ENCODE data around the gene APC2. TPM values are rescaled to one million over a fixed set of nuclear protein-coding genes. Genes with fewer than 3 reads are reported as not detected.
"Not testable (repeated sequence)": the region's sequence is repeated elsewhere in the genome, so short reads cannot be mapped to it uniquely, and the experiment has no call there.

Gene APC2
- total RNA-seq, 1 experiment from 2014 or later = 0.53 TPM

DNA sequence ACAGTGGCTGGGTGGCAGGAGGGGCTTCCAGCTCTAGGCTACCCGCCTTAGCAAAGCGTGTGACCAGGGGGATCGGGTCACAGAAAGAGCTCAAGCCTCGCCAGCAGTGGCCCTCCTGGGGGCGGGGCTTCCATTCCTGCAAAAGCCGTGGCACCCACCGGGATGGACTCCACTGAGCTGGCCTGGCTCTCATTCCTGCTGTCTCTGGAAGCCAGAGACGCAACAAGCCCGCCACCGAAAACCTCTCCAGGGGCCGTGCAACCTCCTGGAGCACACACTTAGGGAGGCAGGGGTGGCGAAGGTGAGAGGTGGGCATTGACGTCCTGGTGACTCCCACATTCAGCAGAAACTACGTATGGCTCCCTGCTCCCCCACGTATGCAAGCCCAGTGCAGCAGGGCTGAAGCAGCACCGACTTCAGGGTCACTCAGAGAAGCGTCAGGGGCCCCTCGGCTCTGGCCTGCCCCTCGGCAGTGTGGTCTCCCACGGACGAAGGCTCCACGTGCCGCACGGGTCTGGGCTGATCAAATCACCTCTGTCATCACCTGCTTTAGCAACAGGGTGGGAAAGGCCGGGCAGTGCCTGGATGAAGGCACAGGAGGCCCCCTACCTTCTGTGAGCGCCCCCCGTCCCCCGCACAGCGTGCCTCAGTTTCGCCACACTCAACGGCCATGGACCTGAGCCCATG, 26.0 kb downstream of the APC2 start:
- DNase-seq (ENCODE audit: low read depth) = no peak

DNA sequence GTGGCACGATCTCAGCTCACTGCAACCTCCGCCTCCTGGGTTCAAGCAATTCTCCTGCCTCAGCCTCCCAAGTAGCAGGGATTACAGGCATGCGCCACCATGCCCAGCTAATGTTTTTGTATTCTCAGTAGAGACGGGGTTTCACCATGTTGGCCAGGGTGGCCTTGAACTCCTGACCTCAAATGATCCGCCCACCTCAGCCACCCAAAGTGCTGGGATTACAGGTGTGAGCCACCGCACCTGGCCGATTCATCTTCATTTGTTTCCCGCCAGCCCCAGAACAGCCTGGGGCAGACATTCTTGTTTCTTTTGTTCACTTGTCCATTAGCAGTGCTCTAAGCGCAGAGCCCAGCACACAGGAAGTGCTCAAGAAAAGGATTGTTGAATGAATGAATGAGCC, 27.1 kb downstream of the APC2 start:
- not testable (repeated sequence) for DNase-seq (ENCODE audit: low read depth)

DNA sequence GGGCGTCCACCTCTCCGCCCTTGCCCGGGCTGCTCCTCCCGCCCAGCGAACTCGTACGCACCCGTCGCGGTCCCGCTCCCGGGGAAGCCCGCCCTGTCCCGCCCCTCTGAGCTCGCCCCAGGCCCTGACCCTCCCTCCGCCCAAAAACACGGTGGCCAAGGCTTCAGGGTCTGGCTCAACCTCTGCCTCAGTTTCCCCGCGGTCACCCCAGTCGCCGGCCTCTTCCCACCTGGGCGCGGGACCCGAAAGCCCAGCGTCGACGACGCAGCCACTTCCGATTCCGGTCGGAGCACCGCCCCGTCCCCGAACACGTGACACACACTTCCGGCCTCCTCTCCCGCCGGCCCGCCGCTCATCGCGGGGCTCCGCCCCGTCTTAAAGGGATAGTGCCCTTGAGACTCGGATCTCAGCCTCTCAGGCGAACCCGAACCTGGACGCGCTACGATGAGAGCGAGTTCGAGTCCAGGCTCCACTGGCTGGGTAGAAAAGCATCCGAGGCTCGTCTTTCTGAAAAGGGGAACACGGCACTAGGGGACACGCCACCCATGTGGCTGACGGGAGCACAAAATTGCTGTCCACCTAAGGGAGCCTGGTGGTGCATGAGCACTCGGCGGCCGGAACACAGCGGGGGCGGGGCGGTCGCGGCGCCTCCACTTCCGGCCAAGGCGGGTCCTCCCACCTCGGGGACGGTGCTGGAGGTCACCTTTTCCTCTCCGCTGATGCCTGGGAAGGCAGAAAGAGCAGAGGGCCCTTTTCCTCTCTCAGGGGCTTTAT, 29.2 kb downstream of the APC2 start, which contains the start of gene C19orf25:
C19orf25 (minus strand) TSS at position 282 of the 774 bp plus-strand sequence. CDS start 312 bp downstream, outside the sequence.
- peak; percentile 92 for DNase-seq (ENCODE audit: low read depth)

- no peak for DNase-seq (ENCODE audit: low read depth)
Observed at GRCh38 chr19:1481224-1481892, 31.4 kb downstream of the APC2 start.

DNA sequence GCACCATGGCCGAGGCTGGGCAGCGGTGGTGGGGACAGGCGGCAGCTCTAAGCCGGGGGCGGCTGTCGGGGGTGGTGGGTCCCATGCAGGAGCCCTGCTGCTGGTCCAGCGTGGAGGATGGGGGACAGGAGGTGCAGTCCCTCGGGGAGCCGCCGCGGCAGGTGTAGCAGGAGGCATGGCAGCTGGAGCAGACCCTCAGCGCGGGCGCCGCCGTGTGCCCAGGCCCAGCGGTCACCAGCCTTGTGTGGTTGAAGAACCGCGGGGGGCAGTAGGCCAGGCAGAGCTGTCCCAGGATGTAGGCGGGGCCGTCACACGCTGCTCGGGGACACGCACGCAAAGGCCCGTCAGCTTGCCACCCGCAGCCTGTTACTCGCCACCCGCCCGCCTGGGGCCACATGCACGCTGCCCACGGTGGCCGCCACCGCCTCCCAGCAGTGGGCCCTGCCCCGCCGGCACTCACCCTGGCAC, 32.0 kb downstream of the APC2 start:
- no peak for DNase-seq (ENCODE audit: low read depth)

GRCh38 chr19:1482361-1483130, 32.6 kb downstream of the APC2 start:
- no peak for DNase-seq (ENCODE audit: low read depth)

- DNase-seq (ENCODE audit: low read depth) = no peak
Observed at GRCh38 chr19:1483131-1483978, 33.4 kb downstream of the APC2 start.

- DNase-seq (ENCODE audit: low read depth) = no peak
Observed at GRCh38 chr19:1483979-1484428, 34.1 kb downstream of the APC2 start.

GRCh38 chr19:1486720-1487575, 37.0 kb downstream of the APC2 start:
- no peak for DNase-seq (ENCODE audit: low read depth)

DNA sequence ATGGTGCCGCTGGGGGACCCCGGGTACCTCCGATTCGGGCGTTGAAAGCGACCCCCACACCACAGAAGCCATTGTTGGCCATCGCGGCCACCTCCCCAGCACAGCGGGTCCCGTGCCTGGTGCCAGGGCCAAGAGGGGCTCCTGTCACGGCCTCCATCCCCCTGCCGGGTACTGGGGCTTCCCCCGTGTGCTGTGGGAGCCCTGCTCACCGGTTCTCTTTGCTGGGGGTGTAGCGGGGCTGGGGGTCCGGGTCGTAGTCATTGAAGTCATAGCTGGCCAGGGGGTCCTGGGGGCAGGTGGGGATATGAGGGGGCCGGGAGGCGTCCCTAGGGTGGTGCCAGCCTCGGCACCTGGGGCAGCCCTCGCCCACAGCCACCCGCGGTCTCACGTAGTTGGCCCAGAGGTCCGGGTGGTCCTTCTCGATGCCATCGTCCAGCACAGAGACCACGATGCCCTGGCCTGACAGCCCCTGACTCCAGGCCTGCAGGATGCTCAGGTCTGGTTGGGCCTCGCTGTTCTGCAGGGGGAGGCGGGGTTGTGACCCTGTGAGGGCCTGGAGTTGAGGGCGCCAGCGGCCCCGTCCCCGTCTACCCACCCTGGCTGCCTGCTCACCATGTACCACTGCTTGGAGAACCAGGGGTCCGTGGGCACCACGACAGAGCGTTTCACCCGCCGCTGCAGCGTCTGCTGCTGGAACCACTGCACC, 37.8 kb downstream of the APC2 start:
- DNase-seq (ENCODE audit: low read depth) = no peak

DNA sequence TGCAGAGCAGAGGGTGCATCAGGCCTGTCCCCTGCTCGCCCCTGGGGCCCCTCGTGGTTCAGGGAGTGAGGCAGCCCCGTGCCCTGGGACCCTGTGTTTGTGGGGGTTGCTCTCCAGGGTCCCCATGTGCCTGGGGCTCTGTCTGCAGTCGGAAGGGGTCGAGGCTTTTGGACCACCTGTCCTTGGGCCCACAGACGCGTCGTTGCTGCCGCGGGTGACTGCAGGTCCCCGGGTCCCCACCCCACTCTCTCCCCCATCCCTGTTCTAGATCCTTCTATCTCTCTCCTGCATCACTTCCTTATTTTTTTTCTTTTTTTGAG, 38.3 kb downstream of the APC2 start:
- no peak for DNase-seq (ENCODE audit: low read depth)

GRCh38 chr19:1489463-1490310, 39.8 kb downstream of the APC2 start:
- no peak for DNase-seq (ENCODE audit: low read depth)

- DNase-seq (ENCODE audit: low read depth) = peak; percentile 95
Observed at GRCh38 chr19:1490311-1491113, 40.6 kb downstream of the APC2 start, which contains the start of gene PCSK4. TSS of gene PCSK4 (minus strand) at chr19:1490350. CDS start at chr19:1490346, 4 bp downstream.

DNA sequence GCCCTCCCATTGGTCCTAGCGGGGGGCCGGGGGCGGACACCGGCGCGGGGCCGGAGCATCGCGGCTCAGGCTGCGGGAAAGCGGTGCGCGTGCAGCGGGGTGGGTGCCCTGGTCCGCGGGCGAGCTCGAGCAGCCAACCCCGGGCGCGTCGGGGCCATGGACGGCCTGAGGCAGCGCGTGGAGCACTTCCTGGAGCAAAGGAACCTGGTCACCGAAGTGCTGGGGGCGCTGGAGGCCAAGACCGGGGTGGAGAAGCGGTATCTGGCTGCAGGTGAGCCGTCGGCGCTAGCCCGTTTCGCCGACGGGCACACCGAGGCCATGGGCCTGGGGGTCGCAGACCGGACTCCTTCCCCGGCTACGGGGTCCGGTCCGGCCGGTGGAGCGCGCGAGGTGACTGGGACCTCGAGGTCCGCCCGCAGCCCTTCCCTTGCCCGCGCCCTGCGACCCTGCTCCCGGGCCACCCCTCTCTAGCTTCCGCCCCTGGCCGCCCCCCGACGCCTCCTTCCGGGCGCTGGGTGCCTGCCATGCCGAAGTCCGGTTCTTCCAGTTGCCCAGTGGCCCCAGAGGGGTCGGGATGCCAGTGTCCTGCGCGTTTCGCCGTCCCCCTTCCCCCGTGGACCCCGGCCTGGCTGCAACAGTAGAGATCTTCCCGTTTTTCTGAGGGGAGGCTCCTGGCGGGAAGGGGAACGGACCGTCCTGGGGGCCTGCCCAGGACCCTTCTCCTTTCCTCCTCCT, 41.4 kb downstream of the APC2 start, which contains the start of gene REEP6:
REEP6 (plus strand) TSS at position 68 of the 735 bp plus-strand sequence; CDS start at position 157, 89 bp downstream.
- DNase-seq (ENCODE audit: low read depth) = no peak

DNA sequence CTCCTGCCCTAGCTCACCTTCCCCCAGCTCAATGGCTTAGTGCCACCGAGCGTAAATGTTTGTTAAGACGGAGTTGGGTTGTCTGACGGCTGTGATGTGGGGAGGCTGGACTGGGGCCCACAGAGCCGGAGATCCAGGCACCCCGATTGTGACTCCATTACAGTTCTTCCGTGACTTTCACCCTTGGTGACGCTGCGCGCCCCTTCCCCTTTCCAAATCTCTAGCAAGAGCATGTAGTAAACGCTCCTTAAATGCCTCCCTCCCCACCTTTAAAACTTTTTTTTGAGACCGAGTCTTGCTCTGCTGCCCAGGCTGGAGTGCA, 41.9 kb downstream of the APC2 start:
- no peak for DNase-seq (ENCODE audit: low read depth)

GRCh38 chr19:1492474-1493006, 42.6 kb downstream of the APC2 start:
- DNase-seq (ENCODE audit: low read depth) = peak; percentile 50

All from HT1080 (cell line).